NCI-H1105 treated with DMSO at 0.1 percent for 48 hours (cell line): ENCODE results near the gene RPH3AL.

Experiments
- DNase-seq: peaks from one replicate; lab custom pipeline; 2025; lab: John Stamatoyannopoulos, UW

Gene RPH3AL

DNA sequence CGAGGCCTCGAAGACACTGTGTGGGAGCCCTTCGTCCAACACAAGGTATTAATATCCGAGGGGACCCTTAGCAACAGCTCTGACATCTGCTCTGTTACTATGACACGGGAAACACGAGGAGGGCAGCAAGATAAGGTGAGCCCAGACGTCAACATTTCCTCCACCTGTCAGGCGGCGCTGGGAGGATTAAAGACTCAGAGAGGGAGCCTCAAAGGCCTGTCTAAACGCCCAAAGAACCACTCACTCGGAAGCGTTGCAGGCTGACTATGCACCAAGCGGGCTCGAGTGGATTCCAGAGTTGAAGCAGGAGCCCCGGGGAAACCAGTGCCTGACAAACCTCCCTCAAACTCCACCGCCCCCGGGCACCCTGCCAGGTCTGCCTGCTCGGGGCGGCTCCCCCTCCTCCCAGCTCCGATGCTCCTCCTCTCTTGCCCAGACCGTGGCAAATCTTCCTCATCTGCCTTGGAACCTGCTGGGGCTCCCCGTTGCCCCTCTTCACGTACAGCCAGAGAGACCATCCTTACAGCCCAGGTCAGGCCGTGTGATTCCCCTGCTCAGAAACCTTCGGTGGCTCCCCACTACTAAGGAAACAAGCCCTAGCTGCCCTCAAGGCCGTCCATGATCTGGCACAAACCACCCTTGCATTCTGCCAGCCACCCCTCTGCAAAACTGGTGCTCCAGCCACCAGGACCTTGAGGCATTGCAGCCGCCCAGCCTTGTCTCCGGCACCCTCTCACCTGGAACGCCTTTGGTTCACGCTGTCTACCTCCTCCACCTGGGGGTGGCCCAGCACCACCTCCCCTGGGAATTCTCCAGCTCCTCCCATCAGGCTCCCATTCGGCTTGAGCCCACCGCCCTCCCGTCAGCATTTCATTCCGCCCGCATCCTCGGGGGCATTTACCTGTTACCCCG is 16.2 kb downstream of the RPH3AL start:
- peak; percentile 49 for DNase-seq

DNA sequence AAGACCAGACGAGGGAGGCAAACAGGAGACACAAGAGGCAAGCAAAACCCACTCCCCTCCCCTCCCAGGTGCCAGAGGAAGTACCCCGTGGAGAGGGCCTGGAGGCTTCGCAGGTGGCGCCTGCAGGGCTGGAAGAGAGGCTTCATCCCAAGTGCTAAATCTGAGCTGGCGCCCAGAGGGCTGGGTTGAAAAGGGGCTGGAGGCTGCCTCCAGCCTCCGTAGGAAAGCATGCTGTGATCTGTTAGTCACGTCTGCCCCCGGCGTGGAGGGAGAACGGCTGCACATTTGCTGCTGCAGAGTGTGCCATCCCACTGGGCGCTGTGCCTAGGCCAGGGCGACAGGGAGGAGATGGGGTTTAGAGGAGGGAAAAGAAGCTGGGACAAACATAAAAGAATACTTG is 16.9 kb downstream of the RPH3AL start:
- DNase-seq, result no peak

- no peak for DNase-seq
These were observed 17.6 kb downstream of the RPH3AL start for GRCh38 chr17:334974-335481.

DNA sequence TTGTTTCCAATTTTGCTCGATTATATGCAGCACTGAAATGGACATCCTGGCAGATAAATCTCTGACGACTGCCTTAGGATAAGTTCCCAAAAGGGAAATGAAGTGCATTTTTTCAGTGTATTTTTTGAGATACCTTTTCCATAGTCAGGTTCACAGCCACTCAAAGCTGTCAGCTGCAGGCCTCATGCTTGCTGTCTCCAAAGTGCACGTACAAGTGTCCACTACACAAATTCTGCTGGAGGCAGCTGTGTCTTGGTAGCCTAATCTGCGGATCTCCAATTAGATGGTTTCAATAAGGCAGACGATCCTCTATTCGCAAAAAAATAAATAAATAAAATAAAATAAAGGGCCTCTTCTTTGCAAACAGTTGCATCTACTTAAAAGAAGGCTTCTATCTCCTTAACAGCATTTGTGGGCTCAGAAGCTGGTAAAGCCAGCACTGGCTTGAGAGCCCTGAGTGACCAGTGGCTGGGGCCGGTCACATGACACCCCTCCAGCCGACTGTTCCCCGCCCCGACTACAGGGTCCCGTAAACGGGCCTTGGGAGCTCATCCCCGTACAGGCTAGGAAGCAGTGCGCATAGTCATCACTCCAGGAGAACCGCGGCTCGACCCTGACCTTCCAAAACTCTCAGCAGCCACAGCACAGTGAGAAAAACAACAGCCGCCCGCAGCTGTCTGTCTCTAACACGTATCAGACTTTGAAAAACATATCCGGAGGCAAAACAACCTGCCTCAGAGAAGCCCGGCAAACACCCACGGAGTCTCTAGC is 18.8 kb downstream of the RPH3AL start:
- DNase-seq, result no peak

GRCh38 chr17:332558-333322 is 19.9 kb downstream of the RPH3AL start:
- no peak for DNase-seq

DNA sequence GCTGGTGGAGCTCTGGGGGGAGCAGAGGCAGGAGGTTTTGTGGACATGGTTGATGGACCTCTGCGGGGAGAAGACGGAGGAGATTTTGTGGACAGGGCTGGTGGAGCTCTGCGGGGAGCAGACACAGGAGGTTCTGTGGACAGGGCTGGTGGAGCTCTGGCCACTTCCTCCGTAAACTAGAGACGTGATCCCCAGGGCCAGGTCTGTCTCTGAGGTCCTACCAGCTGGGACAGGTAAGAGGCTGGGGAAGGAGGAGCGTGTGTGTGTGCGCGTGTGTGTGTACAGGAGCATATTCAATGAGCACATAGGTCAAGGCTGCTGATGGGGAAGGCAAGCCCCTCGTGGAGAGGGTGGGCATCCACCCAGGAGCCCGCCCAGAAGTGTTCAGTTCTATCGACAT is 20.6 kb downstream of the RPH3AL start:
- DNase-seq, result no peak

DNA sequence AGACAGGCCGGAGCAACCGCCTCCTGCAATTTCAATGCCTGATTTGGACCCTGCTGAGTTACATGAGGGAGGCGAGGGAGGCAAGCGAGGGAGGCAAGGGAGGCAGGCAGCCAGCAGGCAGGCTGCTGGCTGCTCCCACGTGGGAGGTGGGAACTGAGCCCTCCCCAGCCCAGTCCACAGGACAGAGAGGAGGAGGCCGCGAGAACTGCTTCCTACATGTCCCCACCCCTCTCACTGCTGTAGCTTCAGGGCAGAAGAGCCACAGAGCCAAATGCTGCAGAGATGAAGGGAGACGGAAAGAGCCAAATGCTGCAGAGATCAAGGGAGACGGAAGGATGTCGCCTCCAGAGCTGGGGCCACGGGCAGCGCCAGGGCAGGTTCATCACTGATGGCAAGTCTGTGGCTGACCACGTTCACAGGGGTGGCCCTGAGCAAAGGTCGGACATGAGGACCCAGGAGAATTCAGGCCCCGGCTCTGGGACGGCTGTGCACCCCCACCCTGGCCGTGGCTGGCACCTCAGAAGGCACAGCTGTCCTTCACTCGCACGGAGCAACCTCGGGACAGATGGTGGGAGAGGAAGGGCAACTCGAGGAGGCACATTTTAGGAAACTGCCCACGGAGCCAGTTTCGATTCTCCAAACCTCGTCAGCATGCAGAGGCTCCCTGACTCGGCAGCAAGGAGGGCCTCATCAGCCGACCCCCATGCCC is 21.5 kb downstream of the RPH3AL start:
- no peak for DNase-seq

- no peak for DNase-seq
These were observed 22.7 kb downstream of the RPH3AL start for GRCh38 chr17:329784-330420.

- no peak for DNase-seq
These were observed 24.6 kb downstream of the RPH3AL start for GRCh38 chr17:327971-328370.

- no peak for DNase-seq
These were observed 25.3 kb downstream of the RPH3AL start for GRCh38 chr17:327296-327695.

DNA sequence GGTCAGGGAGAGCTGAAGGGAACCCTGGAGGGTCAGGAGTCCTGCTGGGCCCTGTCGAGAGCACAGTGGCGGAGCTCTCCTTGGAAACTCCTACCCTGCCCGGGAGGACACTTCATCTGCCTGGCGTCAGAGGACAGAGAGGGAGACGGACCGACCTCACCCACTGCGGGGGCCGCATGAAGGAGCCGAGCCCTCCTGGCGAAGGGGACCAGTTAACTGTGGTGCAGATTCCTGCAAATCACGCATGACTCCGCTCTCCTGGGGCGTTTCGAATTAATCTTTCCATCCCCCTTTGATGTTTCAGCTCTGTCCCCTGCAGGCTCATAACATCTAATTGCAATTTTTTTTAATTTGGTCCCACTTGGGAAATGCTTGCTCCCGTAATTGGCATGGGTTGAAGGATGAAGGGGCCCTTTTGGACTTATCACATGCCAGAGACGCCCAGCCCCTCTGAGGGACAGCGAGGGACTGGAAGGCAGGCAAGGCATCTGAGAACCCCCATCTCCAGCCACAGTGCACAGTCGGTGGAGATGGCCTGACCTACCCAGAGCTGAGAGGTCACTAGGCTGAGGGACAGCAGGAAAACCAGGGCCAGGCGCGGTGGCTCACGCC is 26.5 kb downstream of the RPH3AL start:
- no peak for DNase-seq

DNA sequence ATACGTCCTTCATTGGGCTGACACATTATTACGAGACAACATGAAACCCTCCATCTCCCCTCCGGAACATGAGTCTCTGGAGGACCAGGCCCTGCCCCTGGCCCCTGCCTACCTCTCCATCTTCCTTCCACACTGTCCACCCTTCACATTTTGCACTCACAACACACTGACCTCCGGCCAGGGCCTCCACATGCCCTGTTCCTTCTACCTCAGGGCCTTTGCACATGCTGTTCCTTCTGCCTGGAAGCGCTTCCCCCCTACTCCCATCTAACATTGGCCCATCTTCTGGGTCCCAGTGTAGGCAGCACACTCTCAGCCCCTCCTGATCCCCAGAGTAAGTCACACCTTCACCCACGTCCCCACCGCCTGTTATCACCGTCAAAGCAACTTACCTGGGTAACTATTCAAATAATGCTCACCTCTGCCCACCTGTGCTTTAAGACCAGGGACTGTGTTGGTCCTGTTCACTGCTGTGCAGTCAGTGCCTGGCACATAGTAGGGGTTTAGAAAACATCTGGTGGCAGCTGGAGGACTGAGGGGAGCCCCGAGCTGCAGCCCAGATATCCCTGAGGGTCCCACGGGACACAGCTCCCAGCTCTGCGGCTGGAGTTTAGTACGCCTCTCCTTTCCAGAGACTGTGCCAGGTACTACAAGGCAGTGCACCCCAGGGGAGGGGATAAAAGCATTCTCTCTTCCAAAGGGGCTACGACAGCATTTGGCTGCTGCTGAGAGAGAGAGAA is 27.2 kb downstream of the RPH3AL start:
- DNase-seq, result no peak

- no peak for DNase-seq
These were observed 28.7 kb downstream of the RPH3AL start for GRCh38 chr17:323721-324571.

- DNase-seq, result no peak
These were observed 29.4 kb downstream of the RPH3AL start for GRCh38 chr17:323181-323580.

GRCh38 chr17:322006-322780 is 30.4 kb downstream of the RPH3AL start:
- no peak for DNase-seq

DNA sequence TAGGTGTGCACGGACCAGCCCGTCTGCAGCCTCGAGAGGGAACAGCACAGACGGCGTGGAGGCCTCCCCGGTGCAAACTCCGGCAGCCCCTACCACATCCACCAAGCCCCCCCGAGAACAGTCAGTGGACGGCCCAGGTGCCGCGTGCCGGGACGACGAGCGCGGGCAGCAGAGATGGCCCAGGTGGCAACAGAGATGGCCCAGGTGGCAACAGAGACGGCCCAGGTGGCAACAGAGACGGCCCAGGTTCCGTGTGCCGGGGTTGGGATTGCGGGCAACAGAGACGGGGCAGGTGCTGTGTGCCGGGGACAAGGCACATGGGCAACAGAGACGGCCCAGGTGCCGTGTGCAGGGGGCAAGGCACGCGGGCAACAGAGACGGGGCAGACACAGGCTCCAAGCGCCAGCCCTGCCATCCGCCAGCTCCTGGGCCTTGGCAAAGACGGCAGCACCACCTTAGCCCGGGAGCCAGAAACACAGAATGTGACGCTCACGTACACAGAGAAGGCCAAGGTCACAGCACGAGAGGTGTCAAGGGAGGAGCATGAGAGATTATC is 31.1 kb downstream of the RPH3AL start:
- no peak for DNase-seq

DNA sequence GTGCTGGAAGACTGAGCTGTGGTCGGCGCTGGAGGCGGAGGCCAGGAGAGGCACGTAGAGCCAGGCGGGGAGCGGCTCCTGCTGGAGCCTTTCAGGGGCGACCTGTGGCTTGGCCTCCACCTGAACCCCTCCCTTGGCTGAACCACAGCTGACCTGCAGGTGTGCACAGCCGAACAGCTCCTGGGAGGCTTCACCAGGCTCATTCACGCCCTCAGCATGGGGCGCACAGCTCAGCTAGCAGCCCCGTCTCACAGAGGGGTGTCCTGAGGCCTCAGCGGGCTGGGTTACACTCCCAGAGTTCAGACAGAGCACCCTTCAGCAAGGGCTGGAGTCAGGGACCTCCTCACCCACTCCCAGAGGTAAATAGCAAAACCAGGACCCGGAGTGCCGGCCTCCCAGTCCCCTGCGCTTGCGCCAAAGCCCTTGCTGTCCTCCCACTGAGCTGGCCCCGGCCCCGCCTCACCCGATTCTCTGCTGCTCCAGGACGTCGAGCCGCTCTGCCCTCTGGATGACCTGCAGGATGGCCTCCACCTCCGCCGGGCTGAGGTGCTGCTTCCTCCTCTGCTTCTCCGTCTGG is 31.7 kb downstream of the RPH3AL start:
- no peak for DNase-seq

DNA sequence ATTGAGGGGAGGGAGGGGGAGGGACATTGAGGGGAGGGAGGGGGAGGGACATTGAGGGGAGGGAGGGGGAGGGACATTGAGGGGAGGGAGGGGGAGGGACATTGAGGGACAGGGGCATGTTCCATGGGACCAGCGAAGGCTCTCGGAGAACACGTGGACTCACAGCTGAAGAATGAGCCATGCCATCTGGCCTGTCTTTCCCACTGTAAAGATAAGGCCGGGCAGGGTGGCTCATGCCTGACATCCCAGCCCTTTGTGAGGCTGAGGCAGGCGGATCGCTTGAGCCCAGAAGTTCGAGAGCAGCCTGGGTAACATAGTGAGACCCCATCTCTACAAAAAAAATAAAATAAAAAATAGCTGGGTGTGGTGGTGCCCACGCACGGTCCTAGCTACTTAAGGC is 32.5 kb downstream of the RPH3AL start:
- DNase-seq, result no peak
